ENCODE results near the gene TSEN34.

The TSEN34 gene

DNA sequence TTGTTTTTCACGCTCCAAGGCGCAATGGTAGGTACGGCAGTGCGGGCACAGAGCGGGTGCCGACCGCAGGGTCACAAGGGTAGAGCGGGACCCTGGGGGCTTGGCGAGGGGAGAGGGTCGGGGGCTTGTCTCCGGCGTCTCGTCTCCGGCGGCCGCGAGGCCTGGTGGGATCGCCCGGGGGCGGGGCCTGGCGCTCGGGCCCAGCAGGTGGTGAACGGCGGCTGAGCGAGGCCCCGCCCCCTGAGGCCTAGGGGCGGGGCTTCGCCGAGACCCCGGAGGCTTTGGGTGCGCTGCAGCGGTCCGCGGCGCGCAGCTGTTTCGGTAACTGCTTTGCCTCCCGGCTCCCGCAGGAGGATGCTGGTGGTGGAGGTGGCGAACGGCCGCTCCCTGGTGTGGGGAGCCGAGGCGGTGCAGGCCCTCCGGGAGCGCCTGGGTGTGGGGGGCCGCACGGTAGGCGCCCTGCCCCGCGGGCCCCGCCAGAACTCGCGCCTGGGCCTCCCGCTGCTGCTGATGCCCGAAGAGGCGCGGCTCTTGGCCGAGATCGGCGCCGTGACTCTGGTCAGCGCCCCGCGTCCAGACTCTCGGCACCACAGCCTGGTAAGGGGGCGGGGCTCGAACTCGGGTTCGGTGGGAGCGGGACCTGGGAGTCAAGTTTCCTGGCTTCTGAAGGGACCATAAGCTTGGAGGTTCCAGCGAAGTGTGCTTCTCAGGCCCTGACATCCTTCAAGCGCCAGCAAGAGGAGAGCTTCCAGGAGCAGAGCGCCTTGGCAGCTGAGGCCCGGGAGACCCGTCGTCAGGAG is at the start of gene TSEN34:
TSS of gene TSEN34 (plus strand) at position 298 of the 800 bp plus-strand sequence. CDS start at position 355, 57 bp downstream.
- in situ Hi-C loops (cut with HindIII; ENCODE audit: low sequenced_read_pairs), result no loop called here

DNA sequence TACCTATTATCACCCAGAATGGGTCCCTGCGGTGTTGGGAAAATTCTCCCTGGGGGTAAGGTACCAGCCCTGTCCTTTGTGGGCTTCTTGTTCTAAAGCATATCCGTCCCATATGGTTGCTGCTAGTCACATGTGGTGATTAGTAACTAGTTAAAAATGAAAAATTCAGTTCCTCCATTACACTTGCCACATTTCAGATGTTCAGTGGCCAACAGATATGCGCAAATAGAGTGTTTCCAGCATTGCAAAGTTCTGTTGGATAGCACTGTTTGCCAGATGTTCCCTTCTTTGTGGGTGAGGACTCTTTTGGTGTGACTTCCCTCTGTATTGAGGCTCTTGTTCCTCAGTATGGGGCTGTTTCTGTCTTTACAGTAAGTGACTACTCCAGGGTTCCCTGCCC is 49.8 kb upstream of the TSEN34 start:
- in situ Hi-C loops (cut with HindIII; ENCODE audit: low sequenced_read_pairs), result no loop called here

DNA sequence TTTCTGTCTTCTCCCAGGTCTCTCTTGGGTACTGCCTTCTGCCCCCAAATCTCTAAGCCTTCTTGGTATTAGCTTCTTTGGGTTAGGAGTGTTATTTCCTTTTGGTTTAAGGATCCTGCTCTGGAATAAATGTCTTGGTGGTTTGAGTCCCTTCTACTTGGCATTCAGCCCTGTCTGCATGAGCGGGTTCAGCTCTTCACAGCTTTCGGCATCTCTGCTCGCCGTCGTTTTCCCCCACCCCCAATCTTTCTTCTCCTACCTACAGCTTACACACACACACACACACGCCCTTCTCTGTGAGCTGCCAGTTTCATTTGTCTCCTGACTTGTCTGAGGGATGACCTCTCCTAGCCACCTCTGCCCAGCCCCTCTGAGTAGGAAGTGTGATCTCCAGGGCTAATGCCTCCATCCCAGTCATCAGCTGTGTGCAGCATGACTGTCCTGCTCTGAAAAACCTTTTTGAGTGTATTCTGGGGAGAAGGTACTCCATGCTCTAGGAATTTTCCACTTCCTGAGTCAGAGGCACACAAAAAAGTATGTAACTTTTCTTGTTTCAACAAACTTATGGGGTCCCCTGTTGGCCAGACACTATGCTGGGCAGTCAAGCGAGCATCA is 48.8 kb upstream of the TSEN34 start:
- in situ Hi-C loops (cut with HindIII; ENCODE audit: low sequenced_read_pairs), result no loop called here

DNA sequence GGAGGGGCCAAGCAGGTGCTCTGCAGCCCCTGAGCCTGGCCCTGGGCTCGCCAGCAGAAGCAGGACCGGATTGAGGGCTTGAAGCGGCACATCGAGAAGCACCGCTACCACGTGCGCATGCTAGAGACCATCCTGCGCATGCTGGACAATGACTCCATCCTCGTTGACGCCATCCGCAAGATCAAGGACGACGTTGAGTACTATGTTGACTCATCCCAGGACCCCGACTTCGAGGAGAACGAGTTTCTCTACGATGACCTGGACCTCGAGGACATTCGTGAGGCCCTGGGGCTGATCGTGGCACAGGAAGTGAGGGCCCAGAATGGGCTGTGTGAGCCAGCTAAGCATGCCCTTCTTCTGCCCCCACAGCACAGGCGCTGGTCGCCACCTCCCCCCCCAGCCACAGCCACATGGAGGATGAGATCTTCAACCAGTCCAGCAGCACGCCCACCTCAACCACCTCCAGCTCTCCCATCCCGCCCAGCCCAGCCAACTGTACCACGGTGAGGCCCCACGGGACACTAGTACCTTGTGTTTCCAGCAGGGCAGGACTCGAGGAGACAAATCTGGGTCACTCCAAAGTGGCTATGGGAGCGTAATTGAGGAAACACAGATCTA is 45.5 kb upstream of the TSEN34 start:
- in situ Hi-C loops (cut with HindIII; ENCODE audit: low sequenced_read_pairs), result no loop called here

DNA sequence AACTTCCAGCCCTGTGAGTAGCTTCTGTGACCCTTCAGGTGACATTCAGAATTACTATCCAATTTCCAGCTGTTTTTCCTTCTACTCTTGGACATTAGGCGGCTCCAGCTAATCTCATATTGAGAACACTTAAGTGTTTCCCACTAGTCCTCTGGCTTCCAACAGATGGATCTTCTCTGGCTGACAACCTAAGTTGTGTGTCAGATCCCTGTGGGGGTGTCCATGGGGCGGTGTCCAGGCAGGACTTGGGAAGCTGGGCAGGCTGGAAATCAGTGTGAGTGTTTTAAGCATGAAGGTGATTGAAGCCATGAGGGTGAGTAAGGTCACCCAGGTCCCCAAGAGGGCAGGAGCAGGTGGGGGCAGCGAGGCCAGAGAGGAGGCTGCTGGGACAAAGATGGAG is 43.4 kb upstream of the TSEN34 start:
- in situ Hi-C loops (cut with HindIII; ENCODE audit: low sequenced_read_pairs), result no loop called here

DNA sequence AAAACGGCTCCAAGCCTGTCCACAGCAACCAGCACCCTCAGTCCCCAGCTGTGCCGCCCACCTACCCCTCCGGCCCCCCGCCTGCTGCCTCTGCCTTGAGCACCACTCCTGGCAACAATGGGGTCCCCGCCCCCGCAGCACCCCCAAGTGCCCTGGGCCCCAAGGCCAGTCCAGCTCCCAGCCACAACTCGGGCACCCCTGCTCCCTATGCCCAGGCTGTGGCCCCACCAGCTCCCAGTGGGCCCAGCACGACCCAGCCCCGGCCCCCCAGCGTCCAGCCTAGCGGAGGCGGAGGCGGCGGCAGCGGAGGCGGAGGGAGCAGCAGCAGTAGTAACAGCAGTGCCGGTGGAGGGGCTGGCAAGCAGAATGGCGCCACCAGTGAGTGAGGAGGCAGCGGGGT is 43.0 kb upstream of the TSEN34 start:
- in situ Hi-C loops (cut with HindIII; ENCODE audit: low sequenced_read_pairs), result no loop called here

DNA sequence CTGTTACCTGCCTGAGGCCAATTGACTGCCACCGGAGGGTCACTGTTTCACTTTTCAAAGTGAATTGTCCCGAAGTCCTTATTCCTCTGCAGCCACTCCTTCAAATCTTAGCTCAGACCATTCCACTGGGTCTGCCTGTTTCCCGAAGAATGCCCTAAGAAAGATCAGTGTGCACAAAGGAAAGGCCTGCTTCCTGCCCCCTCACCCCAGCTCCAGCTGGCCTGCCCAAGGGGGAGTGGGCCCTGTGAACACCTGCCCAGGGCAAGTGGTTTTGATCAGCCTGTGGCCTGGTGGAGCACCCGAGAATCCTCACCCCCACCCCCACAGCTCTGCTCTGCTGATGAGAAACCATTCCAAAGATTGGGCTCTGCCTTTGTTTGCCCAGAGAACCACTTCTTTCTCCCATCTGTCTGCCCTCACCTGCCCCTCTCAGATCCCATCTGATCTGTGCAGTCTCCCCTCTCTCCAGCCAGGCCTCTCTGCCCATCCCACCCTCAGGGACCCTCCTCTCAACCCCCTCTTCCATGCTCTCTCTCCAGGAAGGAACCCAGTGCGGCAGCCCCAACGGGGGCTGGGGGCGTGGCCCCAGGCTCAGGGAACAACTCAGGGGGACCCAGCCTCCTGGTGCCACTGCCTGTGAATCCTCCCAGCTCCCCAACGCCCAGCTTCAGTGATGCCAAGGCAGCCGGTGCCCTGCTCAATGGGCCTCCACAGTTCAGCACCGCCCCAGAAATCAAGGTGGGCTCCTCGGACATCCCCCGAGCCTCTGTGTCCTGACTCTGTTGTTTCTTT is 41.9 kb upstream of the TSEN34 start:
- in situ Hi-C loops (cut with HindIII; ENCODE audit: low sequenced_read_pairs), result no loop called here

DNA sequence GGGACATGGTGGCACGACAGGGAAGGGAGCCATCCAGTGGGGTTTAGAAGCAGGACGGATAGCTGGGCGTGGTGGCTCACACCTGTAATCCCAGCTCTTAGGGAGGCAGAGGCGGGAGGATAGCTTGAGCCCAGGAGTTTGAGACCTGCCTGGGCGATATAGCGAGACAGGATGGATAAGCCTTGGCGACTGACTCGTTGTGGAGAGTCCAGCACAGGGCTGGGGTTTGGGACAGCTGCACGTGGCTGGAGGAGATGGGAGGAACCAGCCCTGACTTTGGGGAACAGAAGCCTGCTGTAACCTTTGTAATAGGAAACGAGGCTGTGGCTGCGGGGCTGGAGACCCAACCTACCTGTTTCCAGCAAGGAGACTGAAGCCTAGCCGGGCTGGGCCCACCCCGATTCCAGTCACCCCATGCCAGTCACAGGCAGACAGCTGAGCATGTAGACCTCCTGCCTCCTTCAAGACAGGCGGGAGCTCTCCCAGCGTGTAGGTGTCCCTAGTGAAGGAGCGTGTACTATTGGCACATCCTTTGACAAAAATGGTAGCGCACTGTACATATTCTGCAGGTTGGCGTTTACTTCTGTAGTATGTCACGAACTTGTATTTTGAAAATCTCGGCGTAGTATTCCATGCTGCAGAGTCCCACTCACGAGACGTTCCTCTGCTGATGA is 39.6 kb upstream of the TSEN34 start:
- in situ Hi-C loops (cut with HindIII; ENCODE audit: low sequenced_read_pairs), result no loop called here

DNA sequence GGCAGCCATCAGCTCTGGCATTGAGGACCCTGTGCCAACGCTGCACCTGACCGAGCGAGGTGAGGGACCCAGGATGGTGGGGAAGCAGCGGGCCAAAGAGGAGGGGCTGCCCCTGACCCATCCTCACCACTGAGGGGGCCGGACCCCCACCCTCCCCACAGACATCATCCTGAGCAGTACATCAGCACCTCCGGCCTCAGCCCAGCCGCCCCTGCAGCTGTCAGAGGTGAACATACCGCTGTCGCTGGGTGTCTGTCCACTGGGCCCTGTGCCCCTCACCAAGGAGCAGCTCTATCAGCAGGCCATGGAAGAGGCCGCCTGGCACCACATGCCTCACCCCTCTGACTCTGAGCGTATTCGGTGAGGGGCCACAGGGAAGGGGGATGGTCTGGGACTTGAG is 38.8 kb upstream of the TSEN34 start:
- in situ Hi-C loops (cut with HindIII; ENCODE audit: low sequenced_read_pairs), result no loop called here

DNA sequence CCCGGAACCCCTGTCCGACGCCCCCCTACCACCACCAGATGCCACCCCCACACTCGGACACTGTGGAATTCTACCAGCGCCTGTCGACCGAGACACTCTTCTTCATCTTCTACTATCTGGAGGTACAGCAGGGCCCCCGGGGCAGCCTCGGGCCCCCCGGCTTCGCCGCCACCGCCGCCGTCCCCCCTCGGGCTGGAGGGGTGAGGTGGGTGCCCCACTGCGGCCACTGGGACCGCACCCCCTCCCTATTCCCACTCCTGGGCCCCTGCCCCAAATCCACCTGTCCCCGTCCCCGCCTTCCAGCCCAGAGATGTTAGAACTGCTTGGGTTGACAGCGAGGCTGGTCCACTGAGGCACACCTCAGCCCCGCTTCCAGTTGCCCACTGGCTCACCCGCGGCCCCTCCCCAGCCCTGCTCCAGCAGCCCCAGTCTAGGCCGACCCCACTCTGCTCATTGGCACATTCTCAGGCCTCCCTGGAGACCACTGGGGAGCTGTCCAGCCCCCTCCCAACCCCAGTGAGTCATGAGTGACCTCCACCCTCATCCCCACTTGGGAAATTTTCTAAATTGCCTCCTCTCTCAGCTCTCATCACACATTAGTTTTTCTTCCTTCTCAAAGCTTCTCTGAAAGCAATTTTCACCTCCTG is 38.1 kb upstream of the TSEN34 start:
- in situ Hi-C loops (cut with HindIII; ENCODE audit: low sequenced_read_pairs), result no loop called here

DNA sequence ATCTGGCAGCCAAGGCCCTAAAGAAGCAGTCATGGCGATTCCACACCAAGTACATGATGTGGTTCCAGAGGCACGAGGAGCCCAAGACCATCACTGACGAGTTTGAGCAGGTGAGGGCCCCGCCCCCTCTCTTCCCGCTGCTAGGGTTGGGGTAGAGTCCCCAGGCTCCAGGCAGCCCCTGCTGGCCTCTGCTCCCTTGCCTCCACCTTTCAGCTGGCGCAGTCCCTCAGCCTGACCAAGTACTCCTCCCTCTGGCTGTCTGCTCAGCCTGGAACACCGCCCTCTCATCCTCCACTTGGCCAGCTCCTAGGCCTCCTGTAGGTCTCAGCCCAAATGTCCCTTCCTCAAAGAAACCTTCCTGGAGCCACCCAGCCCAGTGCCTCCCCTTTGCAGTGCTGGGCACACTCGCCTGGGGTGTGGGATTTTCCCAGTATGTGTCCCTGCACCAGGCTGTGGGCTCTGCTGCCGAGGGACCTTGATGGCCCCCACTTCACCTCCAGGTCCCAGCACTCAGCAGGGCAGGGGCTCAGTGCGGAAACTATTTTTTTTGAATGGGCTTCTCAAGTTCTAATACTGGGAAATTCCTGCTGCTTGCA is 37.3 kb upstream of the TSEN34 start:
- in situ Hi-C loops (cut with HindIII; ENCODE audit: low sequenced_read_pairs), result no loop called here

DNA sequence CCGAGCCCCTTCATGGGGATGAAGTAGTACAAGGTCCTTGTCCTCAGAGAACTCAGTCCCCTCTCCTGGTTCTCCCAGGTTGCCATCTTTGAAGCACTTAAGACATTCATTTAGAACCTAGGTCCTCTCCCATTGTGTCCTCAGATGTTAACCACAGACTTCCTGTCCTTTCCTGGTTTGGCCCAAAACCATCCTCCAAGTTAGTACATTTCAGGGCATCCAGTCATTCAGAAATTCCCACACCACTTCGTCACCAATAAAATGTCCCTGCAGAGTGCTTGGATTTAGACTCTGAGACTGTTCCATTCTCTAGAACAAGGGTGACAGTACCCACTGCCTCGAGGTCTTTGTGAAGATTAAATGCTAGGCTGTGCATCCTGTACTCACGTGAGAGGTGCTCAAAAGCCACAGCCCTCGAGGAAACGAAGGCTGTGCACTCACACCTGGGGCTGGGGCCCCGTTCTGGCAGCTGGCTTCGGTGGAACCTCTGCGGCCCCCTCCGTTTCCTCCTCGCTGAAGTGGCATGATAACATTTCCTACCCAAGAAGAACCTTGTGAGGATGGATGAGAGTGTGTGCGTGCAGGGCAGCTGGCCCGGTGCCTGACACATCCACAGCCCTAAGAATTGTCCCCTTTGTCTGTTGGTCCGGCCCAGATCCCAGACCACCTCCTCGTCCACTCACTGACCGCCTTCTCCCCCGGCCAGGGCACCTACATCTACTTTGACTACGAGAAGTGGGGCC is 36.3 kb upstream of the TSEN34 start:
- in situ Hi-C loops (cut with HindIII; ENCODE audit: low sequenced_read_pairs), result no loop called here

DNA sequence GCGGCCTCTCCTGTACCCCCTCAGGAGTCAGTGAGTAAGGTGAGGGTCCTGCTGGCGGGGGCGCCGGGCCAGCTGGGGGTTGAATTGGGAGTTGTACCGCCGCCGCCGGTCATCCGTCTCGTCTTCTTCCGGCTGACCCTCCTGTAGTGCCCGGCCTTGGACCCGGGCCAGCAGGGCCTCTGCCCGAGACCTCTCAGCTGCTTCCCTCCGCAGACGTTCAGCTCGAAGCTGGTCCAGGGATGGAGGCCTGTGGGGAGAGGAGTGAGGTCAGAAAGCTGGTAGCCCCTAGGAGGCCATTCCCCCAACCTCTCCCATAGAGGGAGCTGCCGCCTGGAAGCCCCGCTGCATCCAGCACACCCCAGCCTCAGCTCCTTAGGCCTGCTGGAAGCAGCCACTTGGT is 35.4 kb upstream of the TSEN34 start:
- in situ Hi-C loops (cut with HindIII; ENCODE audit: low sequenced_read_pairs), result no loop called here

DNA sequence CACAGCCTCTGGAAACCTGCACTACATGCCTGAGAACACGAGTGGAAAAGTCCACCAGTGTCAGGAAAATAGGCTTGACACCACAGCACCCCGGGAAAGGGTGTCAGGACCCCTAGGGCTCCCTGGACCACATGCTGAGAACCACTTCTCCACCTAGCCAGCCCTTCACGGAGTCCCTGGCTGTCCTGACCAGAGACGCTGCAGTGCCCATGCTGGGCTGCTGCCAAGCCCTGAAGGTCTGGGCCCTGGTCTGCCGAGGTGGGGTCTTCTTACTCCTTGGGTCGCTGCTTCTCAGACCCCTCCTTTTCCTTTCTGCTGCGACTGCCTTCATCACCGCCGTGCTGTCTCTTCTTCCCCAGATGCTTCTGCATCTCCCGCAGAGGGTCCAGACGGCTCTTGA is 34.6 kb upstream of the TSEN34 start:
- in situ Hi-C loops (cut with HindIII; ENCODE audit: low sequenced_read_pairs), result no loop called here

DNA sequence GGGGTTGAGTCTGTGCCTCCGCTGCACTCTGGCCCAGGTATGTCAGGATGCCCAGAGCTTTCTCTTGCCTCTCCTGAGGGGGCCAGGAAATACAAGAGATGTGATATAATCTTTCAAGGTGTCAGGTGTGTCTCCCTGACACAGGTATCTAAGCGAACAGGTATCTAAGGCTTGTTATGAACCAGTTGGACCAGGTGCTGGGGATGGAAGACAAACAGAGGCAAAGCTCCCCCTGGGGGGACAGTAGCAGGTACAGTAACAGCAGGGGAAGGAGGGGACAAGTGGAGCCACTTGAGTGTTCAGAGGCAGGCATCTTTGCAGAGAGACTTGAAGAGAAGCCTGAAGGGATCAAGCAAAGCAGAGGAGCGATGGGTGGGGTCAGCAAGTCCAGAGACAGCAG is 34.2 kb upstream of the TSEN34 start:
- in situ Hi-C loops (cut with HindIII; ENCODE audit: low sequenced_read_pairs), result no loop called here

DNA sequence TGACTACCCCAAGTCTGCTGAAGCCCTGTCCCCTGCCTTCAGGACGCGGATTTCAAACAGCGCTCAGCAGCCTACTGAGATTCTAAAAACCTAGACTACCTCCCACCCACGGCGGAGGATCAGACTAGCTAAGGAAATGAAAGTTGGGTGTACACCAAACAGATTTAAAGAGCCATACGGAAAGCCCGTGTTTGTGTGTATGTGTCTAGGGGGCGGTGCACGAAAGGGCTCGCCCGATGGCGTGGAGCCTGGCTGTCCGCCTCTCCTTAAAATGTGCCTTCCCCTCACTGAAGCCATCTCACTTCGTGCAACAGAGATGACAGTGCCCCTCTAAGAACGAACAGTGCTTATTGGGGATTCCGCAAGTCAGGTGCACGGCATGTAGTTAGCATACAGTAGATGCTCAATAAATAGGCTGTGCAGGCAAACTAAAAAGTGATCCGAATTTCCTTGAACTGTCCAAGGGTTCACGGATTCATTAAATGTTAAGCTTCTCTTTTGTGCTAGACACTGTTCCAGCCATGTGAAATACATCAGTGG is 32.2 kb upstream of the TSEN34 start:
- in situ Hi-C loops (cut with HindIII; ENCODE audit: low sequenced_read_pairs), result no loop called here

DNA sequence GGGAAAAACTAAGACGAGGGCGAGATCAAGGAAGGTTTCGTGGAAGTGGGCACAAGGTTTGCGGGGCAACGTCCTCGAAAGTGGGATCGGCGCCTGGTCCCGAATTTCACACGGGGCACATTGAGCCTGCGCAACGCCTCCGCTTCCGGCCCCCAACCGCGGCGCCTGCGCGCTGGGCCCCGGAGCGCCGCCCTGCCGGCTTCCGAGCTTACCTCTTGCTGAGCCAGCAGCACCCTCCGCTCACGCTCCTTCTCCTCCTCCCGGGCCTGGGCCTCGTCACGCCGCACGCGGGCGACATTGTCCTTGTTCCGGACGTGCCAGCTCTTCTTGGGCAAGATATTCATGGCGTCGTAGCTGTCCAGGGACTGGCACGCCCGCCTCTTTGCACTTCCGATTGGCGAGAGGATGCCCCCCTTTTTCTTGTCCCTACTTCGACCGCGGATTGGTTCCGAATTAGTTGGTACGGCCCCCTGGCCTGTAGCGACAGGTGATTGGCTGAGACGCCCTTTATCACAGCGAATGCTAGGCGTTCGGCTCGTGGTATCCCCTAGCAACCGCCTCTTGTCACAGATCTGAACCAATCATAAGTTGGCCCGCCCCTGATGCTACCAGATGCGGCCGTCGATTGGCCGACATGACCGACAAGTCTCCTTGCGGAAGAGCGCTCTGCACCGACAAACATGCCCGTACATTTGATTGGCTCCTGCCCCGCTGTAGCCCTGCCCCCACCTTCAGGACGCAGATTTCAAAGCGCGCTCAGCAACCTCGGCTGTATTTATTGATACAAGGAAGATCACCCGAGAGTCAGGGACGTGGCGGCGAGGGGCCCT is 31.5 kb upstream of the TSEN34 start, which contains the start of gene LENG1:
TSS of gene LENG1 (minus strand) at position 370 of the 830 bp plus-strand sequence. CDS start at position 344, 26 bp downstream.
- in situ Hi-C loops (cut with HindIII; ENCODE audit: low sequenced_read_pairs), result no loop called here
